Measurements from ENCODE around the gene OR52D1. TPM values are rescaled to one million over a fixed set of nuclear protein-coding genes. Genes with fewer than 3 reads are reported as not detected.

OR52D1 gene
- total and polyA plus RNA-seq, 2 of the 4 experiments (the other 2 are of a cell fraction) = not detected

DNA sequence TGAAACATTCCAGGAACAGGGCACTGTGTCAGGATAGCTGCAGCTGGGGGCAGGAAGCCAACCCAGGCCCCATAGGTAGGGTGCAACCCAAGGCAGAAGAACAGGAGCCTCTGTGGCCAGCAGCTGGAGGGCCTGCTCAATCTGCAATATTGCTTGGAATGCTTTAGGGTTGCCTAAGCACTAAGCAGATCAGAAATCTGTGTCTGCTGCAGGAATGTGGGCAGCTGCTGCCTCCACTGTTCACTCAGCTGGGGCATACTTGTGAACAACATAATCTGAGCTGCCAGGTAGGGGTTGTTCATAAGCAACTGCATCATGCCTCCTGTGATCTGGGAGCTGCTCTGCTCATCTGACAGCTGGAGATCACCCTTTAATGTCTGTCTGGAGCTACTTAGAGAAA lies 26.4 kb downstream of the OR52D1 start:
- Histone ChIP-seq H3K4me3 (ENCODE audit: insufficient read depth, low read depth, low read length) (no peak overlapping the region), H4K91ac (ENCODE audit: insufficient read depth, low read depth, low read length) (no peak overlapping the region), H3K27me3 (ENCODE audit: control insufficient read depth, insufficient read depth, low read length) (peaks cover 1% of the 10 kb centered on the region), H3K9me3 (ENCODE audit: control insufficient read depth, insufficient read depth, low read length) (no peaks in the 10 kb centered on the region), H4K20me1 (ENCODE audit: insufficient read depth, low read length) (no peaks in the 10 kb centered on the region), H2AK5ac (ENCODE audit: low read depth, low read length) (no peak overlapping the region), H2BK5ac (ENCODE audit: low read depth, low read length, poor library complexity, severe bottlenecking) (no peak overlapping the region), H2BK15ac (ENCODE audit: low read depth, low read length) (no peak overlapping the region), H4K8ac (ENCODE audit: low read depth in 2 of 2, low read length in 2 of 2) (no peak overlapping the region), H3K56ac (ENCODE audit: extremely low read depth, insufficient read depth, low read length) (no peak overlapping the region), H2BK120ac (ENCODE audit: low read depth, low read length) (no peak overlapping the region), H3K14ac (replicated peaks; ENCODE audit: low read depth, low read length) (no peak overlapping the region), H3K79me1 (ENCODE audit: low read depth in 1 of 2, low read length in 2 of 2) (no peaks in the 10 kb centered on the region), H3K18ac (ENCODE audit: low read depth, low read length) (no peak overlapping the region), H3K4me1 (ENCODE audit: control insufficient read depth, insufficient read depth, low read length) (no peaks in the 10 kb centered on the region), H2AFZ (replicated peaks; ENCODE audit: low read length, poor library complexity) (no peak overlapping the region), H4K5ac (ENCODE audit: low read depth, low read length) (no peak overlapping the region), H3K9ac (ENCODE audit: low read depth, low read length) (no peak overlapping the region), H3K36me3 (ENCODE audit: control insufficient read depth, insufficient read depth, low read length) (no peaks in the 10 kb centered on the region), H2BK20ac (ENCODE audit: low read depth, low read length) (no peak overlapping the region), H3K9me1 (ENCODE audit: insufficient read depth, low read length) (no peaks in the 10 kb centered on the region), H3K23ac (ENCODE audit: low read depth, low read length) (no peak overlapping the region), H3K4me2 (ENCODE audit: low read depth, low read length) (no peak overlapping the region), H2AK9ac (replicated peaks; ENCODE audit: low read depth, low read length, poor library complexity) (no peak overlapping the region), H3K4ac (ENCODE audit: low read depth, low read length) (no peak overlapping the region), H3K27ac (ENCODE audit: insufficient read depth, low read length) (no peak overlapping the region)
- ATAC-seq (ENCODE audit: low read depth) (no peak), DNase-seq (no peak)
- TF ChIP-seq RCOR1 (IDR thresholded peaks at IDR 0.05; ENCODE audit: insufficient replicate concordance, low read length) (no peak), NFE2L2 (IDR thresholded peaks at IDR 0.05; ENCODE audit: low read depth, low read length) (no peak), CHD1 (IDR thresholded peaks at IDR 0.05; ENCODE audit: low read depth, low read length) (no peak), RAD21 (IDR thresholded peaks at IDR 0.05; ENCODE audit: low read length) (no peak), MAZ (IDR thresholded peaks at IDR 0.05; ENCODE audit: borderline replicate concordance, low read depth, low read length) (no peak), FOS (IDR thresholded peaks at IDR 0.05; ENCODE audit: low read depth, low read length) (no peak), SMC3 (IDR thresholded peaks at IDR 0.05; ENCODE audit: low read depth, low read length) (no peak), BHLHE40 (IDR thresholded peaks at IDR 0.05; ENCODE audit: low read depth, low read length) (no peak), MXI1 (IDR thresholded peaks at IDR 0.05; ENCODE audit: borderline replicate concordance, low read depth, low read length) (no peak), MAFK (IDR thresholded peaks at IDR 0.05; ENCODE audit: low read depth, low read length) (no peak), RFX5 (IDR thresholded peaks at IDR 0.05; ENCODE audit: low read depth, low read length) (no peak)
- TF ChIP-seq, protein P1, sequence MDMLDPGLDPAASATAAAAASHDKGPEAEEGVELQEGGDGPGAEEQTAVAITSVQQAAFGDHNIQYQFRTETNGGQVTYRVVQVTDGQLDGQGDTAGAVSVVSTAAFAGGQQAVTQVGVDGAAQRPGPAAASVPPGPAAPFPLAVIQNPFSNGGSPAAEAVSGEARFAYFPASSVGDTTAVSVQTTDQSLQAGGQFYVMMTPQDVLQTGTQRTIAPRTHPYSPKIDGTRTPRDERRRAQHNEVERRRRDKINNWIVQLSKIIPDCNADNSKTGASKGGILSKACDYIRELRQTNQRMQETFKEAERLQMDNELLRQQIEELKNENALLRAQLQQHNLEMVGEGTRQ (IDR thresholded peaks at IDR 0.05; ENCODE audit: low read depth, low read length) = no peak
- TF ChIP-seq, protein P2, sequence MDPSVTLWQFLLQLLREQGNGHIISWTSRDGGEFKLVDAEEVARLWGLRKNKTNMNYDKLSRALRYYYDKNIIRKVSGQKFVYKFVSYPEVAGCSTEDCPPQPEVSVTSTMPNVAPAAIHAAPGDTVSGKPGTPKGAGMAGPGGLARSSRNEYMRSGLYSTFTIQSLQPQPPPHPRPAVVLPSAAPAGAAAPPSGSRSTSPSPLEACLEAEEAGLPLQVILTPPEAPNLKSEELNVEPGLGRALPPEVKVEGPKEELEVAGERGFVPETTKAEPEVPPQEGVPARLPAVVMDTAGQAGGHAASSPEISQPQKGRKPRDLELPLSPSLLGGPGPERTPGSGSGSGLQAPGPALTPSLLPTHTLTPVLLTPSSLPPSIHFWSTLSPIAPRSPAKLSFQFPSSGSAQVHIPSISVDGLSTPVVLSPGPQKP (IDR thresholded peaks at IDR 0.05; ENCODE audit: borderline replicate concordance, low read depth, low read length) = no peak
- TF ChIP-seq, protein P3, sequence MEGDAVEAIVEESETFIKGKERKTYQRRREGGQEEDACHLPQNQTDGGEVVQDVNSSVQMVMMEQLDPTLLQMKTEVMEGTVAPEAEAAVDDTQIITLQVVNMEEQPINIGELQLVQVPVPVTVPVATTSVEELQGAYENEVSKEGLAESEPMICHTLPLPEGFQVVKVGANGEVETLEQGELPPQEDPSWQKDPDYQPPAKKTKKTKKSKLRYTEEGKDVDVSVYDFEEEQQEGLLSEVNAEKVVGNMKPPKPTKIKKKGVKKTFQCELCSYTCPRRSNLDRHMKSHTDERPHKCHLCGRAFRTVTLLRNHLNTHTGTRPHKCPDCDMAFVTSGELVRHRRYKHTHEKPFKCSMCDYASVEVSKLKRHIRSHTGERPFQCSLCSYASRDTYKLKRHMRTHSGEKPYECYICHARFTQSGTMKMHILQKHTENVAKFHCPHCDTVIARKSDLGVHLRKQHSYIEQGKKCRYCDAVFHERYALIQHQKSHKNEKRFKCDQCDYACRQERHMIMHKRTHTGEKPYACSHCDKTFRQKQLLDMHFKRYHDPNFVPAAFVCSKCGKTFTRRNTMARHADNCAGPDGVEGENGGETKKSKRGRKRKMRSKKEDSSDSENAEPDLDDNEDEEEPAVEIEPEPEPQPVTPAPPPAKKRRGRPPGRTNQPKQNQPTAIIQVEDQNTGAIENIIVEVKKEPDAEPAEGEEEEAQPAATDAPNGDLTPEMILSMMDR (conservative IDR thresholded peaks at IDR 0.05; ENCODE audit: low read depth, low read length) = no peak
- intact Hi-C loops (cut with micrococcal nuclease) = no loop called here
- dilution Hi-C loops (cut with HindIII; ENCODE audit: low sequenced_read_pairs, unreplicated experiment) = no loop called here
- in situ Hi-C loops (cut with MboI; ENCODE audit: low sequenced_read_pairs) = no loop called here
- ChIA-PET POLR2A (ENCODE audit: unreplicated experiment) (no interaction called here), CTCF (interaction anchor here (0.6 kb wide), 1 partner anchor 270 kb away, joined by 3 read pairs; no protein-coding TSS in a partner anchor)
- BruUV-seq (replicated peaks) = no TSS peak

Data from IMR-90 (cell line).